T-helper 2 cell treated with Interferon-gamma antibody and Interleukin-4, amounts not matched to agents 100 ng/mL and 5 ng/mL, for 36 hours (primary cell): ENCODE results near the gene TFIP11. TPM values are rescaled to one million over a fixed set of nuclear protein-coding genes. Genes with fewer than 3 reads are reported as not detected.

Experiments
- intact Hi-C: fragments of 100-400 bp; cut with micrococcal nuclease; formaldehyde crosslinking; loops from one replicate; pipeline ENCODE4 v1.15.1; 2023
- total RNA-seq: library from RNA; stranded (reverse); gene quantifications from 2 replicates; pipeline ENCODE4 v1.2.3, GENCODE V29; 2022

TFIP11 gene
- 53.8 and 61.2 TPM in 2 replicates for total RNA-seq

DNA sequence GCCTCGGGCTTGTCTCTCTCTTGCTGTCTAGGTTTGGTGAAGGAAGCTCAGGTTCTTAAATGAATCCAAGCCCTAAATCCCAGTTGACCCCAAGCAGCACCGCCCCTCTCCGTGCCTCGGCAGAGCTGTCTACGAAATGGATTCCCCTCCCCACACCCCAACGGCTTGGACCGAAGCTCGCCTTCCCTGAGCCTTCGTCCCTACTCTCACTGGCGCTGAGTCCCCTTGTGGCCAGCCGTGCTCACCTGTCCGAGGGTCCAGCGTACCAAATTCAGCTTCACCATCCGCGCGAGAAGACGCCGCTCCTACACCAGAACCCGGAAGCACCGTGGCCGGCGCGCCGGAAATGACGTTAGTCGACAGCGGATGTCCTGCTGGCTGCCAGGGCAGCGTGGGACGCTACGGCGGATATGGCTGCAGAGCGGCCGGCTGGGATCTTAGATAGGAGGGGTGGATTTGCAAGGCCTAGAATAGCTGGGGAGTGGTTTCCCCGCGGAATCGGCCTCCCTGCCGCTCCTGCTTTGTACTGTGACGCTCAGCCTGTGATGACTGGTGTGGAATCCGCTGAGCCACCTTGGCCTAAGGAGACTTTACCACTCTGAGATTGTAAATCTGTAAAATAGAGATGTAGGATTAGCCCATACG lies at the start of gene TFIP11:
Gene TFIP11, minus strand, starts transcription at position 325 of the 645 bp plus-strand sequence. CDS start 2,201 bp downstream, outside the sequence.
- intact Hi-C loops: loop anchor here (1.0 to 5.0 kb wide), 4 partner anchors 9 to 160 kb away; partner anchors contain the start of genes HPS4, SRRD and TPST2

- intact Hi-C loops: no loop called here
Measured at GRCh38 chr22:26561756-26562417, 49.6 kb upstream of the TFIP11 start.

- intact Hi-C loops: no loop called here
Measured at GRCh38 chr22:26559961-26560575, 47.8 kb upstream of the TFIP11 start.

GRCh38 chr22:26558248-26558895 lies 46.1 kb upstream of the TFIP11 start:
- intact Hi-C loops: no loop called here

- intact Hi-C loops: no loop called here
Measured at GRCh38 chr22:26556904-26557303, 44.6 kb upstream of the TFIP11 start.

- intact Hi-C loops: no loop called here
Measured at GRCh38 chr22:26555478-26555877, 43.2 kb upstream of the TFIP11 start.

GRCh38 chr22:26554956-26555355 lies 42.7 kb upstream of the TFIP11 start:
- intact Hi-C loops: no loop called here

DNA sequence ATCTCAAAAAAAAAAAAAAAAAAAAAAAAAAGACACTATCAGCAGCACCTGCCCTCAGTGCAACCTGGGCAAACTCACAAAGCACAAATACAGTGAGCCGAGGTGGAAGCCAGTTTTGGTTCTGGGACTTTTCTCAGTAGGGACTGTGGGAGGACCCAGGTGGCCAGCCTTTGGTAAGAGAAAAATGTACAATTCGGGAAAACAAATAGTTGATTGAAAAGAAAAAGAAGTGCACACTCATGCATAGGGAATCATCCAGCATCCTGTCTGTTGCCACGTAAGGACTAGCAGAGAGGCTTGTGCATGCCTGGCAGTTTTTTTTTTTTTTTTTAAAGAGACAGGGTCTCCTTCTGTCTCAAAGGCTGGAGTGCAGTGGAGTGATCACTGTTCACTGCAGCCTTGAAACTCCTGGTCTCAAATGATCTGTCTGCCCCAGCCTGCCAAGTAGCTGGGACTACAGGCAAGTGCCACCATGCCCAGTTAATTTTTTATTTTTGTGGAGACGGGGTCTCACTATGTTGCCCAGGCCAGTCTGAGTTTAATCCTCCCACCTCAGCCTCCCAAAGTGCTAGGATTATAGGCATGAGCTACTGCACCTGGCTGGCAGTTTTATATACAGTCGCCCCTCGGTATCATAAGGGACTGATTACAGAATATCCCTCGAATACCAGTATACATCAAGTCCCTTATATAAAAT lies 40.9 kb upstream of the TFIP11 start:
- intact Hi-C loops: no loop called here

DNA sequence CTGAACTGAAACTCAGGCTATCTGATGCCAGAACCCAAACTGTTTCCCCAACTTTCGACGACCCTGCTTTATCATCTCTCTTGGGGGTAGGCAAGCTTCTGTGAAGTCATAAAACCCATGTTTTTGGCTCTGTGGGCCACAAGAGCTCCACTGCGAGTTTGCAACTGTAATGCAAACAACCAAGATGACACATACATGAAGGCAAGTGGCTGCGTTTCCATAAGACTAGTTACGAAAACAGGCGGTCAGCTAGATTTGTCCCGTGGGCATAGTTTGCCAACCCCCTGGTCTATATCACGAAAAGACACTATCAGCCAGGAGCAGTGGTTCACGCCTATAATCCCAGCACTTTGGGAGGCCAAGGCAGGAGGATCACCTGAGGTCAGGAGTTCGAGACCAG lies 40.2 kb upstream of the TFIP11 start:
- intact Hi-C loops: no loop called here

DNA sequence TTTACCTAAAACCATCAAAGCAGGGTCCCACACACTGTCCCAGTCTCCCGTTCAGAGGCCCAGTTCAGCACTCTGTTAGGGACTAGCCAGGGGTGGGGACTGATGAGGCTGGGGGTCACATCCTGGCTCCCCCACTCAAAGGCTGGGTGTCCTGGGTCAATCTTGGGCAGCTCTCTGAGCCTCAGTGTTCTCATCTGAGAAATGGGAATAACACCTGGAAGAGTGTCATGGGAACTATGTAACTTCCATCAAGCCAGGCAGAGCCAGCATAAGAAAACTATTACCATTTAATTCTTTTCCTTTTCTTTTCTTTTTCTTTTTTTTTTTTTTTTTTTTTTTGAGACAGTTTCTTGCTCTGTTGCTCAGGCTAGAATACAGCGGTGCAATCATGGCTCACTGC lies 39.3 kb upstream of the TFIP11 start:
- intact Hi-C loops: no loop called here

- intact Hi-C loops: no loop called here
Measured at GRCh38 chr22:26550498-26551033, 38.3 kb upstream of the TFIP11 start.

DNA sequence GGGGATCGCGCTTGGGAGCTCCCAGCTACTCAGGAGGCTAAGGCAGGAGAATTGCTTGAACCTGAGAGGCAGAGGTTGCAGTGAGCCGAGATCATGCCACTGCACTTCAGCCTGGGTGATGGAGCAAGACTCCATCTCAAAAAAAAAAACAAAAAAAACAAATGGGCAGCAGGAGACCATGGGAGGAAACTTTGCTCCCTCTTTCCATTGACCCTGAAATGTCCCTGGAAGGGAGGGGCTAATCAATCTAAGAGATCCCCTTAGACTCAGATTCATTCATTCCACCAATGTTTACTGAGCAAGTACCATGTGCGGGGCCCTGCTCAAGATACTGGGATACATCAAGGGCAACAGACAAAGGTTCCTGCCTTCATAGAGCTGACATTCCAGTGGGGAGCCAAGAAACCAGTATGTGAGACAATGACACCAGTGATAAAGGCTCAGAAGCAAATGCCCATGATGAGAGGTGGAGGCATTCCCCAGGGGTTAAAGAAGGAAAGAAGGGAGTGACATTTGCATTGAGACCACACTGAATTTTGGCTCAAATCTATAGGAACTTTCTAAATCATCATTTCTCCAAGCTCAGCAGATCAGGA lies 37.7 kb upstream of the TFIP11 start:
- intact Hi-C loops: no loop called here

DNA sequence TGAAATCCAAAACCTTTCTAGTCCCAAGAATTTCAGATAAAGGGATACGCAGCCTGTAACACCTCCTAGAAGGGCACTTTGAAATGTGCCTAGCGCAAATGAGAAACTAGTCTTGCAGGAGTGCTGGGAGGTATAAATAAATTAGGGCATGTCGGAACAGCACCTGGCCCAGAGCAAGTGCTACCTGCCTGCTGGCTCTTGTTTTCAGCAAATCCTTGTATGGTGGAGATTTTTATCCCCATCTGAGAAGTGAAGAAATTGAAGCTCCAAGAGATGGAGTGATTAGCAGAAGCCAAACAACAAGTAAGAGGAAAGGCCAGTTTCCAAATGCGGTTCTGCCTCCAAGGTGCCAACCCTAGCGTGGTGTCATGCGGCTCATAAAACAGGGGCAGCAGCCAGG lies 36.7 kb upstream of the TFIP11 start:
- intact Hi-C loops: no loop called here

DNA sequence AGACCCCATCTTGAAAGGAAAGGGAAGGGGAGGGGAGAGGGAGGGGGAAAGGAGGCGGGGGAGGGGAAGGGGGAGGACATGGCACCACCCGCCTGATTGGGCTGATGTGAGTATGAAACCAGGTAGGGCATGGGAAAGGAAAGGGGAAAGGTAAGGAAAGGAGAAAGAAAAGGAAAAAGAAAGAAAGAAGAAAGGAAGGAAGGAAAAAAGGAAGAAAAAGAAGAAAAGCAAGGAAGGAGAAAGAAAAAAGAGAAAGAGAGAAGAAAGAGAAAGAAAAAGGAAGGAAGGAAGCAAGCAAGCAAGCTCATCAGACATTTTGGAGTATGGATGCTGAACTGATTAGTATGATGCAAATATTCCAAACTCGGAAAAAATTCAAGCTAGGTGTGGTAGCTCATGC lies 36.0 kb upstream of the TFIP11 start:
- intact Hi-C loops: no loop called here

DNA sequence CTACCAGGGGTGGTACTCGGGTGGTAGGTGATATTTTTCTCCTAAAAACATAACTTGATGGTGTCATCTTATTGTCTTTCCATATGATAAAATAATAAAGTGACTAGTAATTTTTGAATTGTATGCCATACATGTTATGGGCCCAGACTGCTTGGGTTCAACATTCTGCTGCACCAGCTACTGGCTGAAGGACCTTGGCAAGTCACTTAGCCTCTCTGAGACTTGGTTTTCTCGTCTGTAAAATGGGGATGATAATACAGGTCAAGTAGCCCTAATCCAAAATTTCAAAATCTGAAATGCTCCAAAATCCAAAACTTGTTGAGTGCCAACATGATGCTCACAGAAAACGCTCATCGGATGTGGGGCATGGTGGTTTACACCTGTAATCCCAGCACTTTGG lies 35.6 kb upstream of the TFIP11 start:
- intact Hi-C loops: no loop called here

- intact Hi-C loops: no loop called here
Measured at GRCh38 chr22:26547426-26547825, 35.2 kb upstream of the TFIP11 start.

- intact Hi-C loops: no loop called here
Measured at GRCh38 chr22:26546282-26546681, 34.0 kb upstream of the TFIP11 start.

DNA sequence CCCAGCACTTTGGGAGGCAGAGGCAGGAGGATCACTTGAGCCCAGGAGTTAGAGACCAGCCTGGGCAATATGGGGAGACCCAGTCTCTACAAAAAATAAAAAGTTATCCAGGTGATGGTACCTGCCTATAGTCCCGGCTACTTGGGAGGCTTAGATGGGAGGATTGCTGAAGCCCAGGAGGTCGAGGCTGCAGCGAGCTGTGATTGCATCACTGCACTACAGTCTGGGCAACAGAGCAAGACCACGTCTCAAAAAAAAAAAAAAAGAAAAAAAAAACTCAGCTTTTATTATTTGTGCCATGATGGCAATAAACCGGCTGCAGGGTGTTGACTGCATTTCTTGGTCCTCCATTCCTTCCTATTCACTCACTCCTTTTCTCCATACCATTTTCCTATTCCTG lies 33.6 kb upstream of the TFIP11 start:
- intact Hi-C loops: no loop called here

- intact Hi-C loops: no loop called here
Measured at GRCh38 chr22:26545385-26545784, 33.1 kb upstream of the TFIP11 start.

GRCh38 chr22:26544489-26544888 lies 32.2 kb upstream of the TFIP11 start:
- intact Hi-C loops: no loop called here

DNA sequence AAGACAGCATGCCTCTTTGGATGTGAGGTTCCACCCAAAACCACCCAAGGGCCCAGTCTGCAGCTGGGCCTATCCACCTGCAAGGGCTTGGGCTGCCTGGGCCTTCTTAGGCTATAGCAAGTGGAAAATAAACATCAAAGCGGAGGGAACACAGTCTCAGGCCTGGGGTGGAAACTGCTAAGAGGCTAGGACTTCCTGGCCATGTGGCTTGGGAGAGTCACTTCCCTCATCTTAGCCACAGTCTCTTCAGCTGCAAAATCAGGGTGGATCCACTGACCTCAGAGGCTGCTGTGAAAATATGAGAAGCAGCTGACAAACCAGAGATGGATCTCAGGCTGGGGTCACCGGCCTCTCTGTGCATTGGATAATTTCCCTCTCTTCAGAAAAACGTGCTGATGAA lies 30.6 kb upstream of the TFIP11 start:
- intact Hi-C loops: no loop called here
